Astrocyte of the cerebellum (primary cell): Measurements from ENCODE around the gene CSF1R.

Experiments
- DNase-seq: peaks from one replicate; pipeline ENCODE4 v3.0.0-alpha.2; 2011; ENCODE audit warnings: low read depth
- H3K4me3 ChIP-seq: 2 replicates; pipeline ENCODE4 v1.5.1; 2011; ENCODE audit warnings: mild to moderate bottlenecking, low read depth, low read length, moderate library complexity
- in situ Hi-C: cut with HindIII; loops from 2 replicates; pipeline ENCODE4 v1.10.0; 2017; ENCODE audit warnings: low sequenced_read_pairs
- TF ChIP-seq, protein P1 (sequence below): IDR thresholded peaks from 2 replicates; pipeline ENCODE4 v1.5.1; 2012; ENCODE audit warnings: low read length, low read depth, moderate library complexity, mild to moderate bottlenecking; ENCODE audit errors: missing control alignments

CSF1R gene

DNA sequence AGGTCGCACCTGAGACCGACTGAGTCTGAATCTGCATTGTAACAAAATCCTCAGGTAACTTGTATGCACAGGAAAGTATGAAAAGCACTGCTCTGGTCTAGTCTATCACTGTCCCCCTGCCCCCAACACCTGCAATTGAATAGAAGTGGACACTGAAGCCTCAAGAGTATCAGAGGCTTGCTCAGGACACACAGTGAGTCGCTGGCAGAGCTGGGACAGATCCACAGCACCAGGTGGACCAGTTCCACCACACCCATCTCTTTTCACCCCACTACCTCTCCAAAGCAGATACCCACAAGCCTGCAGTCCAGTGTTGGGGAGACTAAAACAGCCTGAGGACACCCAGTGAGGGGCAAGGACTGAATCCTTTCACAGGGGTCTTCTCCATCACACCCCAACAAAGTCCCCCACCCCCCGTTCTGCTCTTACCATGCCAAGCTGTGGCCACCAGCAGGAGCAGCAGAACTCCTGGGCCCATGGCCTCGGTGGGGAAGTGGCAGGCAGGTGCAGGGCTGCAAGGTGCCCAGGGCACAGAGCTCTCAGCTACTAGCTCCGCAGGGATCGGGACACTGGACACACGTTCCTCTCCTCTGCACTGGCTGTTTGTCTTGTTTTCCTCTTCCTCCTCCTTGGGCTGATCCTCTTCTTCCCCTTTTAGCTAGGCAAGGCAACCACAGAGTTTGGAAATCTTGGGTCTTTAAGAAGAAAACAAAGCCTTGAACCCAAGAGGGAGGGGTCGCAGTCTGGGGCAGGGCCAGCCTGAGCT lies at the start of gene CSF1R:
Gene CSF1R, minus strand, starts transcription at position 605 of the 766 bp plus-strand sequence. Its CDS starts 127 bp downstream, at position 478.
- DNase-seq: no peak
- TF ChIP-seq, protein P1, sequence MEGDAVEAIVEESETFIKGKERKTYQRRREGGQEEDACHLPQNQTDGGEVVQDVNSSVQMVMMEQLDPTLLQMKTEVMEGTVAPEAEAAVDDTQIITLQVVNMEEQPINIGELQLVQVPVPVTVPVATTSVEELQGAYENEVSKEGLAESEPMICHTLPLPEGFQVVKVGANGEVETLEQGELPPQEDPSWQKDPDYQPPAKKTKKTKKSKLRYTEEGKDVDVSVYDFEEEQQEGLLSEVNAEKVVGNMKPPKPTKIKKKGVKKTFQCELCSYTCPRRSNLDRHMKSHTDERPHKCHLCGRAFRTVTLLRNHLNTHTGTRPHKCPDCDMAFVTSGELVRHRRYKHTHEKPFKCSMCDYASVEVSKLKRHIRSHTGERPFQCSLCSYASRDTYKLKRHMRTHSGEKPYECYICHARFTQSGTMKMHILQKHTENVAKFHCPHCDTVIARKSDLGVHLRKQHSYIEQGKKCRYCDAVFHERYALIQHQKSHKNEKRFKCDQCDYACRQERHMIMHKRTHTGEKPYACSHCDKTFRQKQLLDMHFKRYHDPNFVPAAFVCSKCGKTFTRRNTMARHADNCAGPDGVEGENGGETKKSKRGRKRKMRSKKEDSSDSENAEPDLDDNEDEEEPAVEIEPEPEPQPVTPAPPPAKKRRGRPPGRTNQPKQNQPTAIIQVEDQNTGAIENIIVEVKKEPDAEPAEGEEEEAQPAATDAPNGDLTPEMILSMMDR: no peak
- in situ Hi-C loops: no loop called here
- H3K4me3 ChIP-seq: no peak within 1 kb of the TSS

DNA sequence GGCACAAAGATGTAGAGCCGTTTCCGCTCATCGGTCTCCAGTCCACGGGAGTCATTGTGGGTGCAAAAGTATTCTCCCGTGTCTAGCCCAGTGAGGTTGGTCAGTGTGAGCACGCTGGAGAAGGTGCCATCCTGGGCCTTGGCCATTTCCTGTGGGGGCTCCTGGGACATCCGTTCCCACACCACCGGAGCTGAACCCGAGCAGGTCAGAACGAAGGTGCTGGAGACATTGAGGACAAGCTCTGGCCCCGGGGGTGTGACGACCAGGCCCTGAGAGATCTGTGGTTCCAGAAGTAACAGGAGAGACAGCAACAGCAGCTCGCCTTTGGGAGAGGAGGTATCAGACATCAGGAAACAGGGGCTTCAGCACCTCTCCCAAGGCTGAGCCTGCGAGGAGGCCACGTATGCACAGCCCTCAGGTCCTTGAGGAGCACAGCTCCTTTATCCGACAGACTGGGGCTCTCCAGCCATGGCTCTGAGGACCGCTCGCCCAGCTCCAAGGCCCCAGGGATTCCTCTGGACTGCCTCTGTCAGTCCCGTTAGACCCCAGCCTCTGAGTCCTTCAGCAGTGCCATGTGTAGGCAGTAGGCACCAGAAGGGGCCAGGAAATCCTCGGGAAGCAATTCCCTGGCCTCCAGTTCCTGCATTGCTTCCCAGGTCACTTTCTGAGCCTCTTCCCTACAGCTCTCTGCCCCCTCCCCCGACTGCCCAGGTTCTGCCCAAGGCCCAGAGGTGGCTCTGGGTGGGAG lies 49.4 kb upstream of the CSF1R start:
- DNase-seq: no peak
- TF ChIP-seq, protein P1: no peak
- in situ Hi-C loops: no loop called here
- no peak overlapping the region for H3K4me3 ChIP-seq

- H3K4me3 ChIP-seq: no peak overlapping the region
- in situ Hi-C loops: no loop called here
- no peak for DNase-seq
- TF ChIP-seq, protein P1: no peak
These were observed 47.8 kb upstream of the CSF1R start for GRCh38 chr5:150134198-150134588.

DNA sequence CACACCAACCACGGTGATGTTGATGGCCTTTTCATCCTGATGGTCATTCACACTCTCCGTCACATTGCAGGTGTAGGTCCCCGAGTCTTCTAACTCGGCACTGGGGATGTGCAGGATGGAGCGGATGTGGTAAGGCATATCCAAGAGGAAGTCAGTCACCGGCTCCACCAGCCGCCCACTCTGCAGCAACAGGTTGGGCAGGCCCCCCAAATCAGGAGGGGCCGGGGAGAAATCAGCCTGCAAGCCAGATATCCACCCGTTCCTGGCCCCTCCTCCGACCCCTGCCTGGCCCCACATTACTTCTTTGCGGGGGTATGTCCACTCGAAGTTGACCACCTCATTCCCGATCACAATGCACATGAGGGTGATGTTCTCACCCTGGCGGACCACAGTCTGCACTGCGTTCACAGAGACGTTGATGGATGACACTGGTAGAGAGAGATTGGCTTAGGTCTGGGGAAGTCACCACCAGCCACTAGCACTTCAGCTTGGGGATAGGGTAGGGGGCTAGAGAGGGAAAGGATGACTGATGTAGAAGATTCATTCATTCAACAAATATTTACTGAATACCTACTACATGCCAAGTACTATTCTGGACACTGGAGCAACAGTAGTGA lies 47.3 kb upstream of the CSF1R start:
- DNase-seq: no peak
- in situ Hi-C loops: no loop called here
- H3K4me3 ChIP-seq: no peak overlapping the region
- TF ChIP-seq, protein P1: no peak

GRCh38 chr5:150132740-150133139 lies 46.4 kb upstream of the CSF1R start:
- no peak for DNase-seq
- H3K4me3 ChIP-seq: no peak overlapping the region
- in situ Hi-C loops: no loop called here
- TF ChIP-seq, protein P1: no peak

- no peak overlapping the region for H3K4me3 ChIP-seq
- TF ChIP-seq, protein P1: no peak
- no peak for DNase-seq
- in situ Hi-C loops: no loop called here
These were observed 45.8 kb upstream of the CSF1R start for GRCh38 chr5:150131978-150132694.
